T1000 (cell line): Measurements from ENCODE around the gene COL10A1.
"Not testable (repeated sequence)": the region's sequence is repeated elsewhere in the genome, so short reads cannot be mapped to it uniquely, and the experiment has no call there.

Experiments
- DNase-seq: peaks from one replicate; lab custom pipeline; 2025; ENCODE audit warnings: mixed read lengths; lab: John Stamatoyannopoulos, UW

COL10A1 gene

DNA sequence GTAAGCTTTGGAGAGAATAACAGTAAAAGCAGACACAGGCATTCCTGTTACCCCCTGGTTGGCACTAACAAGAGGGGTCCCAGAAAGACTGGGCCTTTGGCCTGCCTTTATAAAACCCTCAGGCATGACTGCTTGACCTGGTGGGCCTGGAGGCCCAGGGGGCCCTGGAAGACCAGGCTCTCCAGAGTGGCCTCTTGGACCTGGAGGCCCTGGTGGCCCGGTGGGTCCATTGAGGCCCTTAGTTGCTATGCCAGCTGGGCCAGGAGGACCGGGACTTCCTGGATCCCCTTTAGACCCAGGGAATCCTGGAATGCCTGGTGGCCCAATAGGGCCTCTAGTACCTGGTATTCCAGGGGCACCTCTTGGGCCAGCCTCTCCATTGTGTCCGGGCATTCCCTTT lies 5.5 kb downstream of the COL10A1 start:
- DNase-seq: no peak

GRCh38 chr6:116118608-116119007 lies 7.3 kb downstream of the COL10A1 start:
- no peak for DNase-seq

GRCh38 chr6:116115781-116116180 lies 10.2 kb downstream of the COL10A1 start:
- DNase-seq: no peak

- DNase-seq: no peak
Observed at GRCh38 chr6:116113386-116113785, 12.5 kb downstream of the COL10A1 start.

DNA sequence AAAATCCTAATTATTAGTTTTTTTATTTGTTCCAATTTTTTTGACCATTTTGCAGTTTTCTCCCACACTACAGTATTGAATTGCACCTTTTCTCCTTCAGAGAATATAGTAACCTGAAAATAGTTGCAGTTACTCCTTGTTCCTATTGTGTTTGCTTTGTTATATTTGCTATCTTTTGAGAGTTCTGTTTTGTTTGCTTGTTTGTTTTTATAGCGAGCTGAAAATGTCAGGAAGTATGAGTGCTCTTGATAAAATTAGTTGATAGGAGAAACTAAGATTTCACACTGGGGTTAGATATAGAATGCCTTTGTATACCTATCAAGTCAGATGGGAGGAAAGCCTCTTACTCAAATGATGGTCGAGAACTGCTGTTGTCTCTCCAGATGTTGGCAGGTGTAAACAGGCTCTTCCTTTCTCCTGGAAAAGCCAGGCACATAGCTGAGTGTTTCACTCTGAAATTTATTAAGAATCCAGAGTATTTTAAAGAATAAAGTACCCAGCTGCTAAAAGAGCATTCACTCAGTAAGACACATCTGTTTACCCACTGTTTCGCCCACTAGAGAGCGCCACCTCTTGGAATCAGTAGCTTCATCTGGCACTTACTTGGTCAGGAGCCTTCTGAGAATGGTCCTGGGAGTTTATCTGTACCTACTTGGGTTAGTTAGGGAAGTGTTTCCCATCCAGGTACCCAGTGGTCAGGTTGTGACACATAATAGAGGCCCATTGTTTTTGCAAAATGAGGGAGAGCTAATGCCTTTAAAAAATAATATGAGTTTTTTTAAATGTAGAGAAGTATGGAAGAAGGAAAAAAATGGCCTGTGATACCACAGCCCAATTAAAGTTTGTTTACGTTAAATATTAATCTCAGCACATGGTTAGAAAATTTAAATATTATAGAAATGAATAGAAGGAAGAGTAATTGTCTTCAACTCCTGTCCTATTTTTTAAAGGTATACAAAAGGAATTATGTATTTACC lies 14.1 kb downstream of the COL10A1 start:
- no peak for DNase-seq

- DNase-seq: no peak
Observed at GRCh38 chr6:116108836-116109235, 17.1 kb downstream of the COL10A1 start.

DNA sequence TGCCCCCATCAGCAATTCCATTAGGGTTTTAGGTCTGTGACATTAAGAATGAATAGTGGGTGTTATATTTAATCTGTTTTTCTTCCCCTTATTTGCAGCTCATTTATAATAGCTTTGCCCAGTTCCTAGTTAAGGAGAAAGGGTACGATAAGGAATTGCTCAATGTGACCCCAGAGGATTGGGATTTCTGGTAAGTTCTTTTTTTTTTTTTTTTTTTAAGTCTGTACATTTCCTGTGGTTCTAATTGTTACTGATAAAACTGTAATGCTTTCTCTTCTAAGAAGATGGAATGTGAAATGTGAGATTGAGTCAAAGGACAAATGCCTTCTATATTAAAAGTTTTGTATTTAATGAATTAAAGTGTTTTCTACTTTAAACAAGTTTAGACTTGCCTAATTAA lies 19.8 kb downstream of the COL10A1 start:
- no peak for DNase-seq

DNA sequence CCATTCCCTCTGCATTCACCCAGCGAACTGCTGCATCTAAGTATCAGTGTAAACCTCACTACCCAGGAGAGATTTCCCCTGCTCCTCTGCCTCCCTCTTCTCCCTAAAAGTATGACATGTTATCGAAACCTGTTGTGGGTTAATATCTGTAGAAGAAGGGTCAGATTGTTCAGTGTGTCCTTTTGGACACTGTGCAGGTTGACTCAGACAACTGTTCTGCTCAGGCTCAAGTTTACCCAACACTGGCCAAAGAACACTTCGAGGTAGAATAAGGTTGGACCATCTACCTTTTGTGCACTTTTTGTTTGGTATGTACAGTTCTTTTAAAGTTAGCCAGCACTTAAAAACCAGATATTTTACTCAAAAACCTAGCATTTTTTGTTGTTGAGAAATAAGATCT lies 20.7 kb downstream of the COL10A1 start:
- DNase-seq: no peak

DNA sequence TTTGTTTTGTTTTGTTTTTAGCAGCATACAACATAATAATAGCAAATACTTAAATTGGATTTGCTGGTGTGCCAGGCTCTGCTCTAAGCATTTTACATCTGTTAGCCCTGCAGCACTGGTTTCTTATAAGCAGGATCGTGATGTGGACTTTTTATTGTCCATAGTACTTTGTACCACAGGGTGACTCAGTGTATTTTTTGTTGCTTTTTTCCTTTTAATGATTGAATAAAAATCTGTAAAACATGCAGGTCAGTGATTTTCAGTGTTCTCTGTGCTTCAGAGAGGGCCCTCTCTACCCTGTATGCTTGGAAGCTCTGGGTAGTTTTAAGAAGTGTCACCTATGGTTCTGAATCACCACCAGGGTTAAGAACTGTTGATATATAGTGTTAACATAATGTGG lies 21.3 kb downstream of the COL10A1 start:
- no peak for DNase-seq

DNA sequence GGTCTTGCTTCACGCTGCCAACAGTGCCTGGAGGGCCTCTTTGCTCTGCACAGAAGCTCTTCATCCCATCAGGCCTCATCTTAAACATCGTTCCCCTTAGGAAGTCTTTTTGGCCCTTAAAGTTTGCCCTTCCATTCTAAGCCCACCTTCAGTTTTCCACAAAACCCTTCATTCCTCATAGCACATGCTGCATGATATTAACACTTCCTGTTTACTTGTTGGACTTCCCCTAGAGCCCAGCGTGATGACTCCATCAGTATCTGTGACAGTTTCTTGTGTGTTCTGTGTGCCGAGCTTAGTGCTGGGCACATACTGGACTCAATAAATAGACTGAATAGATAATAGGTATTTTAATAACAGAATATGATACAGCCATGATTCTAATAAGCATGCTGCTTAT lies 23.1 kb downstream of the COL10A1 start:
- DNase-seq: no peak

GRCh38 chr6:116101790-116102189 lies 24.1 kb downstream of the COL10A1 start:
- DNase-seq: no peak

DNA sequence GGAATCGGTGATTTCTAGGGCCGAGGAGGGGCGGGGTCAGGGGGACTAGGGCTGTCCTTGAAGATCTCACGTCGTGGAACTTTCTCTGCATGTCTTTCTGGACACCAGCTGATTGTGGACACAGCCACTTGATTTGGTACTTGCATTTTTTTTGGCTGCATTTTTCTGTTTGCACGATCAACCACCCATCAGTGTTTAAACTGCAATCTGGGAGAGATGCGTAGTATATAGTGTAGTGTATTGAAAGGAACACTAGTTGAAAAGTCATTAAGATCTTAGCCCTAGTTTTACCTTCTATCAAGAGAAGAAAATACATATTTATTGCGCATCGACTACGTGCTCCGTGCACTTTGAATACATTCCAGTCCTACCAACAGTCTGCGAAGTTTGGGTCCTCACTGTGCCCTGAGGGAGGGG lies 24.6 kb downstream of the COL10A1 start:
- no peak for DNase-seq

DNA sequence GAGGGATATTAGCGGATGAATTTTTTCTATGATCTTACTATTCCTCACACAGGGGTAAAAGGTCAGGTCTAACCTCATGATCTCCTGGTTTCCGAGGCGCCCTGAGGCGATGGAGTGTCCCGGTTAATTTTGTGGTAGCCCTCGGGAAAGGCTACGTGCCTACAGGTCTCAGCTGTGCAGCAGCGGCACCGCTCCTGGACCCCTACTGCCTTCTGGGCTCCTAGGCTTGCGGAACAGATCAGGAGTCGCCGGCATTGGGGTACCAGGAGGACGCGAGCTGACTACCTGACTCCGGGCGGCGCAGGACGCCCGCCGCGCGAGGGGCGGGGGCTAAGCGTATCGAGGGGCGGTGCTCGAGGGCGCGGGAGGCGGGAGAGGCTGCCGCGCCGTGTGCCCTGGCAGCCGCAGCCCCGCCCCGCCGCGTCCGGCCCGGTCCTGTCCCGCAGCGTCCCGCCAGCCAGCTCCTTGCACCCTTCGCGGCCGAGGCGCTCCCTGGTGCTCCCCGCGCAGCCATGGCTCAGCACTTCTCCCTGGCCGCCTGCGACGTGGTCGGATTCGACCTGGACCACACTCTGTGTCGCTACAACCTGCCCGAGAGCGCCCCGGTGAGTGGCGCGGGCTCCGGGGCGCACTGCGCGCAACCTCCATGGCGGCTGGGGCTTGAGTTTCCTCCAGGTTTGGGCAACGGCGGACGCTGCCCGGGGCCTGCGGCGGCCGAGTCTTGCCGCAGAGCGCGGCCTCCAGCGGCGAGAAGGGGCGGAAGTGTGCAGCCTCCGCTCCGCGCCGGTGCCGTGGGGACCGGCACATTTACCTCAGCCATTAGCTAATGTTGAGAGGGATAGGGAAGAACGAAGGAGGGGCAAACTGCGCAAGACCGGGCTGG lies 25.3 kb downstream of the COL10A1 start, which contains the start of gene NT5DC1:
Gene NT5DC1 (plus strand): TSS at position 435 of the 883 bp plus-strand sequence. CDS start 78 bp downstream, at position 513.
- peak; percentile 75 for DNase-seq

GRCh38 chr6:116099036-116099435 lies 26.9 kb downstream of the COL10A1 start:
- no peak for DNase-seq

DNA sequence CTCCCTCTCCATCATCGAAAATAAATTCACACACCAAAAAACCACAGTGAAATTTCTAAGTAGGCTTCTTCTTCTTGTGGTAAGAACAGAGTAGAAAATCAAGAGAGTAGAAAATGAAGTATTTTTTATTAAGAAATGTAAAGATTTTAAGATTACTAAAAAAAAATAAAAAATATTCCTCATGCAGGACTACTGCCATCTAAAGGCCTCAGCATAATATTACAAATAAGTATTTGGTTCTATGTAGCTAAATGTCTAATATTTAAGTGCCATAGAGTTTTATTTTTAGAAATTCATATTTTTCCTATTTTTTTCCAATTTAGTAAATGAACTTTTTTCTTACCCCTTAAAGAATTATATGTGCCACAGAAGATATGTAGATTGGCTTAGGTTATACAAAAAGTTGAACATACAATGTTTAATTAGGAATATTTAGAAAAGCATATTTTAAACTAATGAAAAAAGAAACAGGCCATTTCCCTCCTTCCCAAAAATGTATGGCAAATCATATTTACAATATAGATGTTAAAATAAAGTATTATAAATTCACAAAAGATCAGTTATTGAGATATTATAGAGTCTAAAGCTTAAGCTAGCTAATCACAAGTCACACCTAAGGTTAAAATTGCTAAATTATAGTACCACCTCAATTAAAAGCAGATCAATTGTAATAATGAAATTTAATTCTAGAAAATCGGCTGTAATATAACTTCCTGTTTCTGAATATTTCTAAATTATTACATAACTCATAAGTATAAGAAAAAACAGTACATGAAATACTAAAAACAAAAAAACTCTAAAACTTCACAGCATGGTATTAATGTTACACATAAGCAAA lies 28.7 kb downstream of the COL10A1 start:
- no peak for DNase-seq

GRCh38 chr6:116096048-116096759 lies 29.7 kb downstream of the COL10A1 start:
- not testable (repeated sequence) for DNase-seq

DNA sequence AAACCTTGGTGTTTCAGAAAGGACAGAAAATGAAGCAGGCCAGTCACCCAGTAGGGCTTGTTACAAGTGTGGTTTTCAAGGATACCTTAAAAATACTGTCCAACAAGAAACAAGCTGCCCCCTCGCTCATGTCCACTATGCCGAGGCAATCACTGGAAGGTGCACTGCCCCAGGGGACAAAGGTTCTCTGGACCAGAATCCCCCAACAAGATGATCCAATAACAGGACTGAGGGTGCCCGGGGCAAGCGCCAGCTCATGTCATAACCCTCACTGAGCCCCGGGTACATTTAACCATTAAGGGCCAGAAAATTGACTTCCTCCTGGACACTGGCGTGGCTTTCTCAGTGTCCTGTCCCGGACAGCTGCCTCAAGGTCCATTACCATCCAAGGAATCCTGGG lies 31.9 kb downstream of the COL10A1 start:
- DNase-seq: no peak

- DNase-seq: no peak
Observed at GRCh38 chr6:116090251-116090650, 35.7 kb downstream of the COL10A1 start.

DNA sequence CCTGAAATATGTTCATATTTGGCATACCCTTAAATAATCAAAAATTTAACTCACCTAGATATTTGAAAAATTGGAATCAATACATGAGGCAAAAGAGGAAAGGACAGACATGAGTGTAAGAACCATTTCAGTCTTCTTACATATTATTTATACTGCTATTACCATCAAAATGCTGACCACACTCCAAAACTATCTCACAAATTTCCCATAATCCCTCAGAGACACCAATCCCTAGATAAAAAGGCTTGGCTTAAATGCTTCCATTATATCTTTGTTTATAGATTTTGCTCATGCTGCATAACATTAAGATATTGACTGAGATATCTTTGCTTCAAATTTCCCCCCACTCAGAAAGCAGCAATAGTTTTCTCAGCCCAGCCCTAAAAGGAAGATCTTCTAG lies 37.0 kb downstream of the COL10A1 start:
- no peak for DNase-seq

DNA sequence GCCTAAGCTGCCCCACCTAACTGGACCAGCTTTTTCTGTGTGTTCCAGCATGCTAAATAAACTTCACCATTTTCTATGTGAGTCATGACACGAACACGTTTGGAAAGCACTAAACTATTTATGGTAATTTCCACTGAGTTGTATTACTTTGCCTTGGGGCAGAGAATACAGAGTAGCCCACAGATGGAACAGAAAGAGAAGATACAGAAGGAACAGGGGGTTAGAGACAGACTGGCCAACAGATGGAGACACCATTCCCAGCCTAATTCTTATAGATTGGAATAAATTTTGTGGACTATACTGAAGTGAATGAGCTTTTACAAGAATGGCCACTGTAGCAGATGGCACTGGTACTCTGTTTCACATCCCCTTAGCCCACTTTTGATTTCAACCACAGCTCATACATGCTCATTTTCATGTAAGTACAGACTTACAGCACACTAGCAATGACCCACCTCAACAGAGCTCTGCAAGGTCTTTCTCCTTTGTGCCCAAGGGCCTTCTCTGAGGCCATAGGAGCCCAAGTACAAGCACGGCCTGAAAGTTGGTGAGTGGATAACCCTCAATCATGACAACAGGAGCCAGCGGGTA lies 38.4 kb downstream of the COL10A1 start:
- no peak for DNase-seq

- DNase-seq: no peak
Observed at GRCh38 chr6:116084284-116084683, 41.6 kb downstream of the COL10A1 start.
